ENCODE results near the gene ADRB2.

The ADRB2 gene

DNA sequence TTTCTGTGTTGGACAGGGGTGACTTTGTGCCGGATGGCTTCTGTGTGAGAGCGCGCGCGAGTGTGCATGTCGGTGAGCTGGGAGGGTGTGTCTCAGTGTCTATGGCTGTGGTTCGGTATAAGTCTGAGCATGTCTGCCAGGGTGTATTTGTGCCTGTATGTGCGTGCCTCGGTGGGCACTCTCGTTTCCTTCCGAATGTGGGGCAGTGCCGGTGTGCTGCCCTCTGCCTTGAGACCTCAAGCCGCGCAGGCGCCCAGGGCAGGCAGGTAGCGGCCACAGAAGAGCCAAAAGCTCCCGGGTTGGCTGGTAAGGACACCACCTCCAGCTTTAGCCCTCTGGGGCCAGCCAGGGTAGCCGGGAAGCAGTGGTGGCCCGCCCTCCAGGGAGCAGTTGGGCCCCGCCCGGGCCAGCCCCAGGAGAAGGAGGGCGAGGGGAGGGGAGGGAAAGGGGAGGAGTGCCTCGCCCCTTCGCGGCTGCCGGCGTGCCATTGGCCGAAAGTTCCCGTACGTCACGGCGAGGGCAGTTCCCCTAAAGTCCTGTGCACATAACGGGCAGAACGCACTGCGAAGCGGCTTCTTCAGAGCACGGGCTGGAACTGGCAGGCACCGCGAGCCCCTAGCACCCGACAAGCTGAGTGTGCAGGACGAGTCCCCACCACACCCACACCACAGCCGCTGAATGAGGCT, at the start of gene ADRB2:
Gene ADRB2 (plus strand): TSS at position 559 of the 686 bp plus-strand sequence. CDS start 221 bp downstream, outside the sequence.
- Histone ChIP-seq H3K4me1 (ENCODE audit: control insufficient read depth, insufficient read depth, low read length) (peaks cover 4% of the 10 kb centered on the region), H3K36me3 (ENCODE audit: control insufficient read depth, insufficient read depth, low read length) (no peaks in the 10 kb centered on the region), H3K4me3 (ENCODE audit: low read length) (peak within 1 kb of the TSS; percentile 92), H3K27ac (ENCODE audit: low read depth, low read length) (peak within 1 kb of the TSS; percentile 76), H3K9ac (ENCODE audit: low read length) (peak within 1 kb of the TSS; percentile 12), H3K27me3 (ENCODE audit: control insufficient read depth, insufficient read depth, low read length) (no peaks in the 10 kb centered on the region)

DNA sequence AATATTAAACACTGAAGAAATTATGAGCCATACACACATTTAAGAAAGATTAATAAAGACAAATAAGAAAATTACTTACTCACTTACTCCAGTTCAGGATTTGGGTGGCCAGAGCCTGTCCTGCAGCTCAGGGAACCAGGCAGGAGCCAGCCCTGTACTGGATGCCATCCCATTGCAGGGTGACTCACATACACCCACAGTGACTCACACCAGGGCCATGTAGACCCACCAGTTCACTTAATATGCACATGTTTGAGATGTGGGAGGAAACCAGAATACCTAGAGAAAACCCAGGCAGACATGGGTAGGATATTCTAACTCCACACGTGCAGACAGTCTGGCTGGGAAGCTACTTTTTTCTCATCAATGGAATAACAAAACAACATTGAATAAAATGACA, 49.6 kb upstream of the ADRB2 start:
- Histone ChIP-seq H3K4me3 (ENCODE audit: low read length) (no peak overlapping the region), H3K9ac (ENCODE audit: low read length) (no peak overlapping the region), H3K27ac (ENCODE audit: low read depth, low read length) (no peak overlapping the region), H3K36me3 (ENCODE audit: control insufficient read depth, insufficient read depth, low read length) (no peaks in the 10 kb centered on the region), H3K27me3 (ENCODE audit: control insufficient read depth, insufficient read depth, low read length) (no peaks in the 10 kb centered on the region), H3K4me1 (ENCODE audit: control insufficient read depth, insufficient read depth, low read length) (no peaks in the 10 kb centered on the region)

- Histone ChIP-seq H3K27me3 (ENCODE audit: control insufficient read depth, insufficient read depth, low read length) (no peaks in the 10 kb centered on the region), H3K9ac (ENCODE audit: low read length) (no peak overlapping the region), H3K36me3 (ENCODE audit: control insufficient read depth, insufficient read depth, low read length) (no peaks in the 10 kb centered on the region), H3K27ac (ENCODE audit: low read depth, low read length) (no peak overlapping the region), H3K4me1 (ENCODE audit: control insufficient read depth, insufficient read depth, low read length) (no peaks in the 10 kb centered on the region), H3K4me3 (ENCODE audit: low read length) (no peak overlapping the region)
These were observed 47.5 kb upstream of the ADRB2 start for GRCh38 chr5:148778882-148779281.

GRCh38 chr5:148780711-148781110, 45.7 kb upstream of the ADRB2 start:
- no peaks in the 10 kb centered on the region for H3K27me3 ChIP-seq (ENCODE audit: control insufficient read depth, insufficient read depth, low read length)
- H3K4me1 ChIP-seq (ENCODE audit: control insufficient read depth, insufficient read depth, low read length): no peaks in the 10 kb centered on the region
- H3K9ac ChIP-seq (ENCODE audit: low read length): no peak overlapping the region
- H3K27ac ChIP-seq (ENCODE audit: low read depth, low read length): no peak overlapping the region
- H3K36me3 ChIP-seq (ENCODE audit: control insufficient read depth, insufficient read depth, low read length): no peaks in the 10 kb centered on the region
- no peak overlapping the region for H3K4me3 ChIP-seq (ENCODE audit: low read length)

DNA sequence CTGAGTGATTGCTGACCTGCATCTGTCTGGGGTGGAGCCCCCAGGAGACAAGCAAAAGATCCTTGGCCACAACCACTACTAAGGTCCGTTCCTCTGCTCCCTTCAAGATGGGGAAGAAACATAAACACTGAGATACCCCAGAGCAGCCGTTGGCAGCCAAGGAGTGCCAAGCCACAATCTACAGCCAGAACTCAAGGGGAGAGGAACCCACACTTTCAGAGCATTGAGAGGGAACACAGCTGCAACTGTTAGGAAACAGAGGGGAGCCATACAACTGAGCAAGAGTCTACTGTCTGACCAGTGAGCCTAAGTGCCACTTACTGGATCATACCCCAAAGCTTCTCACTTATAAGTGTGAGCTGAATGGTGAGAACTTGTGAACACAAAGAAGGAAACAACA, 44.6 kb upstream of the ADRB2 start:
- Histone ChIP-seq H3K9ac (ENCODE audit: low read length) (no peak overlapping the region), H3K4me1 (ENCODE audit: control insufficient read depth, insufficient read depth, low read length) (no peaks in the 10 kb centered on the region), H3K36me3 (ENCODE audit: control insufficient read depth, insufficient read depth, low read length) (no peaks in the 10 kb centered on the region), H3K27me3 (ENCODE audit: control insufficient read depth, insufficient read depth, low read length) (no peaks in the 10 kb centered on the region), H3K4me3 (ENCODE audit: low read length) (no peak overlapping the region), H3K27ac (ENCODE audit: low read depth, low read length) (no peak overlapping the region)

DNA sequence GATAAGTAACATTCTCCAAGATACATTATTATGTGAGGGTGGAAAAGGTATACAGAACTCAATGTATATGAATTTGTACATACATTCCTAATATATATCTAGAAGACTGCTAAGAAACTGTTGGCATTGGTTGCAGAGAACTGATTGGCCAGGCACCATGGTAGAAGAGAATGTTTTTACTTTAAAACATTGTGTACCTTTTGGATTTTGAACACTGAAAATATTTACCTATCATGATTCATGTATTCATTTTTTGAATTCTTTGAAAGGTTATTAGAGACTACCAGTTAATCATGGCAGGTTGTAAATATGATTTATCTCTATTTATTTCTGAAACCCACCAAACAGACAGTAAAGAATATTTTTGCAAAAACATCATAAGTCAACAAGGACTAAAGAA, 41.2 kb upstream of the ADRB2 start:
- Histone ChIP-seq H3K4me1 (ENCODE audit: control insufficient read depth, insufficient read depth, low read length) (no peaks in the 10 kb centered on the region), H3K9ac (ENCODE audit: low read length) (no peak overlapping the region), H3K27me3 (ENCODE audit: control insufficient read depth, insufficient read depth, low read length) (no peaks in the 10 kb centered on the region), H3K4me3 (ENCODE audit: low read length) (no peak overlapping the region), H3K36me3 (ENCODE audit: control insufficient read depth, insufficient read depth, low read length) (no peaks in the 10 kb centered on the region), H3K27ac (ENCODE audit: low read depth, low read length) (no peak overlapping the region)

GRCh38 chr5:148786456-148786855, 40.0 kb upstream of the ADRB2 start:
- no peaks in the 10 kb centered on the region for H3K36me3 ChIP-seq (ENCODE audit: control insufficient read depth, insufficient read depth, low read length)
- H3K9ac ChIP-seq (ENCODE audit: low read length): no peak overlapping the region
- H3K27me3 ChIP-seq (ENCODE audit: control insufficient read depth, insufficient read depth, low read length): no peaks in the 10 kb centered on the region
- H3K4me1 ChIP-seq (ENCODE audit: control insufficient read depth, insufficient read depth, low read length): no peaks in the 10 kb centered on the region
- no peak overlapping the region for H3K4me3 ChIP-seq (ENCODE audit: low read length)
- H3K27ac ChIP-seq (ENCODE audit: low read depth, low read length): no peak overlapping the region

GRCh38 chr5:148788636-148789035, 37.8 kb upstream of the ADRB2 start:
- Histone ChIP-seq H3K4me3 (ENCODE audit: low read length) (no peak overlapping the region), H3K27me3 (ENCODE audit: control insufficient read depth, insufficient read depth, low read length) (no peaks in the 10 kb centered on the region), H3K27ac (ENCODE audit: low read depth, low read length) (no peak overlapping the region), H3K9ac (ENCODE audit: low read length) (no peak overlapping the region), H3K4me1 (ENCODE audit: control insufficient read depth, insufficient read depth, low read length) (no peaks in the 10 kb centered on the region), H3K36me3 (ENCODE audit: control insufficient read depth, insufficient read depth, low read length) (no peaks in the 10 kb centered on the region)

DNA sequence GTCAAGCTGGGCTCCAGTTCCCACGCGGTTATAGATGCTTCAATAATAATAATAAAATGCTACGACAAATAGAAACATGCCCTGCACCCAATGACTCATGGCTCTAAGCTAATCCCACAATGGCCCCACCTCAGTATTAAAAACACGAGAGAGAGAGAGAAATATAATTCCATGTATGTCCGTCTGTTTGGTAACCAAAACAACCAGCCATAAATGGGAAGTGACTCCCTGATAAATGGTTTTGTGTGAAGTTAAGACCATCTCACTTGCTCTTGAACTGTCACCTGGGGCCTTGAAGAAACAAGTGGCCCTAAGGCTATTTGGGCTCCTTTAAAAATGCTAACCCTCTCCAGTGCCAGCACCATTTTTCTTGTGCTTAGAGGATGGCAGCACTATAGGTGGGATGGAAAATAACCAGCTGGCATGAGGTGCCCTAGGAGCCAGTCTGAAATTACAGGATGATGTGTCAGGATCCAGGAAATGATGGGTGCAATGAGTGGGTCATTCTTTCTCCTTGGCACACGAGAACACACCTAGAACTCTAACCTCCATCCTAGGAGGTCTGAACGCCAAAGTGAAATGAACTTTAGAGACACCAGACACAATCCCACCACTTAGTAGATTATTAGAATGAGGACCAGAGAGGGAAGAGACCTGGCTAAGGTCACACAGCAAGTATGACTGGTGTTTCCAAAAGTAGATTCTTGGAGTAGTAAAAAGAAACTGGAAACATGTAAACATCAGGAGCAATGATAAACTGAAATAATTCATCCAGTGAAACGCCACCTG, 35.7 kb upstream of the ADRB2 start:
- H3K9ac ChIP-seq (ENCODE audit: low read length): no peak overlapping the region
- no peaks in the 10 kb centered on the region for H3K27me3 ChIP-seq (ENCODE audit: control insufficient read depth, insufficient read depth, low read length)
- H3K4me3 ChIP-seq (ENCODE audit: low read length): no peak overlapping the region
- H3K27ac ChIP-seq (ENCODE audit: low read depth, low read length): no peak overlapping the region
- no peaks in the 10 kb centered on the region for H3K4me1 ChIP-seq (ENCODE audit: control insufficient read depth, insufficient read depth, low read length)
- no peaks in the 10 kb centered on the region for H3K36me3 ChIP-seq (ENCODE audit: control insufficient read depth, insufficient read depth, low read length)

DNA sequence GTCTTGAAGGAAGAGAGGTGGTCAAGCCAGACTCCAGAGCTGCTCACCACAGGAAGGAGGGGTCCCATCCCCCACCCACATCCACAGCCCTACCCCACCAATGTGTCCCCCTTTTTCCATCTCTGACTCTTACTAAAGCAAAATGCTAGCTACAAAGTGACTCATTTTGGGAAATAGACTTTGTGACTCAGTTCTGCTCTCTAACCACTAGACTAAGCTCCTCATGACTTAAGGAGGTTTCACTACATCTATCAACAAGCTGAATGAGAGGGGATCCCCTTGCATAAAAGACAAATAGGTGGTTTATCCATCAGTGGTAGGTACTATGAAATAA, 35.1 kb upstream of the ADRB2 start:
- no peak overlapping the region for H3K9ac ChIP-seq (ENCODE audit: low read length)
- H3K36me3 ChIP-seq (ENCODE audit: control insufficient read depth, insufficient read depth, low read length): no peaks in the 10 kb centered on the region
- H3K4me1 ChIP-seq (ENCODE audit: control insufficient read depth, insufficient read depth, low read length): no peaks in the 10 kb centered on the region
- H3K27me3 ChIP-seq (ENCODE audit: control insufficient read depth, insufficient read depth, low read length): no peaks in the 10 kb centered on the region
- no peak overlapping the region for H3K27ac ChIP-seq (ENCODE audit: low read depth, low read length)
- H3K4me3 ChIP-seq (ENCODE audit: low read length): no peak overlapping the region

- H3K36me3 ChIP-seq (ENCODE audit: control insufficient read depth, insufficient read depth, low read length): no peaks in the 10 kb centered on the region
- H3K4me3 ChIP-seq (ENCODE audit: low read length): no peak overlapping the region
- H3K27me3 ChIP-seq (ENCODE audit: control insufficient read depth, insufficient read depth, low read length): no peaks in the 10 kb centered on the region
- H3K9ac ChIP-seq (ENCODE audit: low read length): no peak overlapping the region
- no peaks in the 10 kb centered on the region for H3K4me1 ChIP-seq (ENCODE audit: control insufficient read depth, insufficient read depth, low read length)
- no peak overlapping the region for H3K27ac ChIP-seq (ENCODE audit: low read depth, low read length)
These were observed 34.7 kb upstream of the ADRB2 start for GRCh38 chr5:148791696-148792095.

- Histone ChIP-seq H3K27me3 (ENCODE audit: control insufficient read depth, insufficient read depth, low read length) (no peaks in the 10 kb centered on the region), H3K36me3 (ENCODE audit: control insufficient read depth, insufficient read depth, low read length) (no peaks in the 10 kb centered on the region), H3K4me1 (ENCODE audit: control insufficient read depth, insufficient read depth, low read length) (no peaks in the 10 kb centered on the region), H3K27ac (ENCODE audit: low read depth, low read length) (no peak overlapping the region), H3K4me3 (ENCODE audit: low read length) (no peak overlapping the region), H3K9ac (ENCODE audit: low read length) (no peak overlapping the region)
These were observed 33.7 kb upstream of the ADRB2 start for GRCh38 chr5:148792744-148793143.

GRCh38 chr5:148793261-148793660, 33.1 kb upstream of the ADRB2 start:
- Histone ChIP-seq H3K9ac (ENCODE audit: low read length) (no peak overlapping the region), H3K36me3 (ENCODE audit: control insufficient read depth, insufficient read depth, low read length) (no peaks in the 10 kb centered on the region), H3K27me3 (ENCODE audit: control insufficient read depth, insufficient read depth, low read length) (no peaks in the 10 kb centered on the region), H3K4me3 (ENCODE audit: low read length) (no peak overlapping the region), H3K27ac (ENCODE audit: low read depth, low read length) (no peak overlapping the region), H3K4me1 (ENCODE audit: control insufficient read depth, insufficient read depth, low read length) (no peaks in the 10 kb centered on the region)

All from rectal smooth muscle tissue (tissue), 1 donor.